ENCODE data around the gene FAM20C. TPM values are rescaled to one million over a fixed set of nuclear protein-coding genes. Genes with fewer than 3 reads are reported as not detected.

The FAM20C gene
- total RNA-seq, 4 donors from 2014 or later, result 3.8 to 28.8 (median 16.4) TPM

DNA sequence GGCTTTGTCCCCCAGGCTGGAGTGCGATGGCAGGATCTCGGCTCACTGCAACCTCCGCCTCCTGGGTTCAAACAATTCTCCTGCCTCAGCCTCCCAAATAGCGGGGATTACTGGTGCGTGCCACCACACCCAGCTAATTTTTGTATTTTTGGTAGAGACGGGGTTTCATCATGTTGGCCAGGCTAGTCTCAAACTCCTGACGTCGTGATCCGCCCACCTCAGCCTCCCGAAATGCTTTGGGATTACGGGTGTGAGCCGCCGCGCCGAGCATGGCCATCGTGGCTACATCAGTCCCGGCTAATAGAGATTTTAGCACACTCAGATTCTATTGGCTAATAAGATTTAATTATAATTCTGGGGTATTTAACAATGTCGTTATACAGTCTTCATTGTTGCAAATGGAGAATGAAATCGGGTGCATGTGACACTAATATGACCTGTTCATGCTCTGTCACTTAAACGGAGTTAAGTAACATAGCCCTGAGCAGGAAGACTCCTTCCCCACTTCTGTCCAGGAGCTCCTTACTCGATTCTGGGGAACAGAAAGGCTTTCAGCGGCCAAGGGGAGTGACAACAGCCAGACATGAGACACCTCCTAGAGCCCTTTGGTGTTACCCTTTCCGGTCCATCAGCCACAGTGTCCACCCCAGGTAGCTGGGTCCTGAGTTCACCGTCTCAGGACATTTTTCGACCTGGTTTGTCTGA, 40.9 kb upstream of the FAM20C start:
- H3K9me3 ChIP-seq, result no peaks in the 10 kb centered on the region
- intact Hi-C loops (cut with DNase I; ENCODE audit: low total_unique reads), result loop anchor here (5.0 kb wide), 1 partner anchor 41 kb away; the partner anchor contains the start of gene FAM20C
- H3K27me3 ChIP-seq, result no peaks in the 10 kb centered on the region
- no peaks in the 10 kb centered on the region for H3K4me1 ChIP-seq
- no peak overlapping the region for H3K27ac ChIP-seq
- TF ChIP-seq POLR2A (IDR thresholded peaks at IDR 0.05) (no peak), CTCF (IDR thresholded peaks at IDR 0.05) (no peak)
- no peak overlapping the region for H3K4me3 ChIP-seq
- H3K36me3 ChIP-seq, result no peaks in the 10 kb centered on the region
- DNase-seq, result no peak

- no peaks in the 10 kb centered on the region for H3K9me3 ChIP-seq
- H3K4me1 ChIP-seq, result no peaks in the 10 kb centered on the region
- H3K27me3 ChIP-seq, result no peaks in the 10 kb centered on the region
- intact Hi-C loops (cut with DNase I; ENCODE audit: low total_unique reads), result loop anchor here (5.0 kb wide), 1 partner anchor 39 kb away; the partner anchor contains the start of gene FAM20C
- no peak overlapping the region for H3K27ac ChIP-seq
- H3K4me3 ChIP-seq, result no peak overlapping the region
- DNase-seq, result no peak
- TF ChIP-seq POLR2A (IDR thresholded peaks at IDR 0.05) (no peak), CTCF (IDR thresholded peaks at IDR 0.05) (no peak)
- no peaks in the 10 kb centered on the region for H3K36me3 ChIP-seq
Observed at GRCh38 chr7:152702-153391, 39.5 kb upstream of the FAM20C start.

- DNase-seq, result no peak
- no peak overlapping the region for H3K4me3 ChIP-seq
- no peak overlapping the region for H3K27ac ChIP-seq
- H3K36me3 ChIP-seq, result no peaks in the 10 kb centered on the region
- H3K4me1 ChIP-seq, result no peaks in the 10 kb centered on the region
- no peaks in the 10 kb centered on the region for H3K27me3 ChIP-seq
- TF ChIP-seq POLR2A (IDR thresholded peaks at IDR 0.05) (no peak), CTCF (IDR thresholded peaks at IDR 0.05) (no peak)
- H3K9me3 ChIP-seq, result no peaks in the 10 kb centered on the region
- intact Hi-C loops (cut with DNase I; ENCODE audit: low total_unique reads), result loop anchor here (5.0 kb wide), 1 partner anchor 39 kb away; the partner anchor contains the start of gene FAM20C
Observed at GRCh38 chr7:153604-154003, 38.8 kb upstream of the FAM20C start.

- no peaks in the 10 kb centered on the region for H3K36me3 ChIP-seq
- intact Hi-C loops (cut with DNase I; ENCODE audit: low total_unique reads), result loop anchor here (5.0 kb wide), 1 partner anchor 38 kb away; the partner anchor contains the start of gene FAM20C
- no peak overlapping the region for H3K4me3 ChIP-seq
- no peak for DNase-seq
- no peaks in the 10 kb centered on the region for H3K27me3 ChIP-seq
- no peaks in the 10 kb centered on the region for H3K9me3 ChIP-seq
- TF ChIP-seq POLR2A (IDR thresholded peaks at IDR 0.05) (no peak), CTCF (IDR thresholded peaks at IDR 0.05) (no peak)
- no peaks in the 10 kb centered on the region for H3K4me1 ChIP-seq
- no peak overlapping the region for H3K27ac ChIP-seq
Observed at GRCh38 chr7:154096-154799, 38.1 kb upstream of the FAM20C start.
